Small intestine (tissue), 7 donors: ENCODE measurements around the gene OTUB2. TPM values are rescaled to one million over a fixed set of nuclear protein-coding genes. Genes with fewer than 3 reads are reported as not detected.

Experiments used
- DNase-seq, 2 donors: peaks; one replicate each; pipeline versions ENCODE4 v3.0.0 to v3.0.0-alpha.2; 2013
- FAIRE-seq: peaks from 2 replicates; lab custom pipeline; 2012; peaks lifted over from hg19 to GRCh38; lab: Jason Lieb, UNC
- H3K27ac ChIP-seq, 3 donors: one replicate each; pipeline ENCODE4 v1.5.1; 2013; ENCODE audit warnings: low read length in 2 of 3, mild to moderate bottlenecking in 2 of 3, control low read depth in 1 of 3, inconsistent platforms in 1 of 3, low read depth in 1 of 3, moderate library complexity in 1 of 3
- H3K27me3 ChIP-seq, 3 donors: one replicate each; pipeline ENCODE4 v1.6.1; 2013; ENCODE audit warnings: low read length in 3 of 3, inconsistent platforms in 1 of 3; ENCODE audit not compliant: control insufficient read depth in 3 of 3, insufficient read depth in 3 of 3
- H3K36me3 ChIP-seq, 3 donors: one replicate each; pipeline ENCODE4 v1.6.1; 2013; ENCODE audit warnings: low read length in 3 of 3, inconsistent platforms in 1 of 3, low read depth in 1 of 3, mild to moderate bottlenecking in 1 of 3, moderate library complexity in 1 of 3; ENCODE audit not compliant: control insufficient read depth in 3 of 3, insufficient read depth in 2 of 3
- H3K4me1 ChIP-seq, 3 donors: one replicate each; pipeline ENCODE4 v1.6.1; 2013; ENCODE audit warnings: low read length in 2 of 3, inconsistent platforms in 1 of 3, low read depth in 1 of 3, mild to moderate bottlenecking in 1 of 3, moderate library complexity in 1 of 3; ENCODE audit not compliant: control insufficient read depth in 3 of 3, insufficient read depth in 2 of 3
- H3K4me3 ChIP-seq, 3 donors: one replicate each; pipeline ENCODE4 v1.5.1; 2013; ENCODE audit warnings: low read length in 3 of 3, control low read depth in 1 of 3, inconsistent platforms in 1 of 3, low read depth in 1 of 3, mild to moderate bottlenecking in 1 of 3, moderate library complexity in 1 of 3
- H3K9me3 ChIP-seq, 2 donors: one replicate each; pipeline ENCODE4 v1.6.1; 2013; ENCODE audit warnings: low read depth in 1 of 2, low read length in 1 of 2; ENCODE audit not compliant: control insufficient read depth in 2 of 2, insufficient read depth in 1 of 2
- WGBS, 3 donors: extraction: QIAGEN DNeasy Blood & Tissue Kit; methylation state at CpG; one replicate each; pipeline ENCODE4 v1.1.7; 2013; 5-methylcytosine and 5-hydroxymethylcytosine counted together
- polyA plus RNA-seq, 4 donors: library from polyadenylated mRNA; stranded (reverse) in 3 of 4; unstranded in 1 of 4; fragments of 200-250 nt in 3 of 4; fragments of 120-200 nt in 1 of 4; gene quantifications; one replicate each; pipeline versions ENCODE4 v1.2.1 to v1.2.3, GENCODE V29; 2013
- donor health status: healthy with polysubstance abuse.
- donor health status: control.
- donor health status: control.
- donor health status: Bipolar disorder and iron deficiency.
- donor health status: healthy.

OTUB2 gene
- polyA plus RNA-seq, 4 donors, result 0.22 to 1.4 (median 0.74) TPM

- DNase-seq (no peak), FAIRE-seq (no peak)
- WGBS, 3 donors, result 71 to 74% (median 71%) methylated on average over 10 of the region's 10 CpGs
- H3K36me3 ChIP-seq, result no peaks in the 10 kb centered on the region
- H3K27me3 ChIP-seq, result peaks cover 0 to 3% (median 0%) of the 10 kb centered on the region in 3 donors
- no peak overlapping the region for H3K27ac ChIP-seq
- no peaks in the 10 kb centered on the region for H3K9me3 ChIP-seq
- H3K4me3 ChIP-seq, result no peak overlapping the region
- H3K4me1 ChIP-seq, result peaks cover 0 to 6% (median 0%) of the 10 kb centered on the region in 3 donors
These were observed 4.6 kb upstream of the OTUB2 start for GRCh38 chr14:94021416-94022157.

GRCh38 chr14:94022532-94023411 lies 3.4 kb upstream of the OTUB2 start:
- Histone ChIP-seq H3K4me1 (peaks cover 0 to 6% (median 0%) of the 10 kb centered on the region in 3 donors), H3K27me3 (peaks cover 0 to 2% (median 0%) of the 10 kb centered on the region in 3 donors), H3K9me3 (no peaks in the 10 kb centered on the region), H3K36me3 (no peaks in the 10 kb centered on the region), H3K4me3 (no peak overlapping the region), H3K27ac (no peak overlapping the region)
- FAIRE-seq (no peak), DNase-seq (peak in 1 of 2 donors; percentile 53)
- WGBS, 3 donors, result 55 to 72% (median 70%) methylated on average over 10 of the region's 10 CpGs

- Histone ChIP-seq H3K27ac (no peak overlapping the region), H3K36me3 (no peaks in the 10 kb centered on the region), H3K27me3 (no peaks in the 10 kb centered on the region), H3K4me1 (peaks cover 0 to 6% (median 0%) of the 10 kb centered on the region in 3 donors), H3K4me3 (no peak overlapping the region), H3K9me3 (no peaks in the 10 kb centered on the region)
- 79 to 92% (median 90%) methylated on average over 2 of the region's 2 CpGs for WGBS, 3 donors
- no peak for DNase-seq
- no peak for FAIRE-seq
These were observed 1.6 kb upstream of the OTUB2 start for GRCh38 chr14:94024549-94024948.

GRCh38 chr14:94025720-94026119 lies 420 bp upstream of the OTUB2 start:
- no peaks in the 10 kb centered on the region for H3K9me3 ChIP-seq
- H3K36me3 ChIP-seq, result no peaks in the 10 kb centered on the region
- DNase-seq, result no peak
- no peak overlapping the region for H3K27ac ChIP-seq
- H3K27me3 ChIP-seq, result no peaks in the 10 kb centered on the region
- no peak for FAIRE-seq
- WGBS, 3 donors, result 32 to 47% (median 42%) methylated on average over 6 of the region's 6 CpGs
- peaks cover 0 to 6% (median 0%) of the 10 kb centered on the region in 3 donors for H3K4me1 ChIP-seq
- peak overlapping the region in 1 of 3 donors; percentile 10 for H3K4me3 ChIP-seq

- Histone ChIP-seq H3K4me3 (peak overlapping the region; percentile 35 to 71 (median 66)), H3K36me3 (no peaks in the 10 kb centered on the region), H3K9me3 (no peaks in the 10 kb centered on the region), H3K27me3 (no peaks in the 10 kb centered on the region), H3K4me1 (peaks cover 0 to 6% (median 0%) of the 10 kb centered on the region in 3 donors), H3K27ac (no peak overlapping the region)
- FAIRE-seq (no peak), DNase-seq (no peak)
- WGBS, 3 donors, result 46 to 49% (median 46%) methylated on average over 17 of the region's 17 CpGs
These were observed 839 bp downstream of the OTUB2 start for GRCh38 chr14:94026889-94027469.

- H3K27me3 ChIP-seq, result no peaks in the 10 kb centered on the region
- H3K36me3 ChIP-seq, result no peaks in the 10 kb centered on the region
- peaks cover 0 to under 1% (median 0%) of the 10 kb centered on the region in 3 donors for H3K4me1 ChIP-seq
- 68 to 87% (median 76%) methylated on average over 14 of the region's 14 CpGs for WGBS, 3 donors
- FAIRE-seq (no peak), DNase-seq (peak in 1 of 2 donors; percentile 28)
- H3K9me3 ChIP-seq, result no peaks in the 10 kb centered on the region
- no peak overlapping the region for H3K27ac ChIP-seq
- no peak overlapping the region for H3K4me3 ChIP-seq
These were observed 1.7 kb downstream of the OTUB2 start for GRCh38 chr14:94027566-94028449.

GRCh38 chr14:94028450-94028826 lies 2.3 kb downstream of the OTUB2 start:
- Histone ChIP-seq H3K27me3 (no peaks in the 10 kb centered on the region), H3K27ac (no peak overlapping the region), H3K4me3 (no peak overlapping the region), H3K4me1 (no peaks in the 10 kb centered on the region), H3K36me3 (no peaks in the 10 kb centered on the region), H3K9me3 (no peaks in the 10 kb centered on the region)
- FAIRE-seq, result no peak
- 69 to 71% (median 71%) methylated on average over 4 of the region's 4 CpGs for WGBS, 3 donors
- DNase-seq, result peak in 1 of 2 donors; percentile 24
